H1 (cell line): ENCODE measurements around the gene OR5A1. TPM values are rescaled to one million over a fixed set of nuclear protein-coding genes. Genes with fewer than 3 reads are reported as not detected.

Source experiments
- CTCF ChIA-PET: fragments of 300-600 bp; sonication (Branson Sonifier 250); formaldehyde crosslinking; loops from one replicate; lab custom pipeline; 2021; ENCODE audit not compliant: partially characterized antibody; lab: Charles Lee
- POLR2A ChIA-PET: fragments of 300-600 bp; sonication (Branson Sonifier 250); formaldehyde crosslinking; loops from one replicate; lab custom pipeline; 2021; ENCODE audit warnings: inconsistent platforms; ENCODE audit not compliant: partially characterized antibody; lab: Charles Lee
- DNase-seq, 2 experiments: peaks; one replicate each; pipeline versions ENCODE4 v3.0.0 to v3.0.0-alpha.2; 2010 to 2022; ENCODE audit warnings: low spot score in 2 of 2, low read depth in 1 of 2, mixed read lengths in 1 of 2
- FAIRE-seq: peaks from 2 replicates; lab custom pipeline; 2011; peaks lifted over from hg19 to GRCh38; lab: Jason Lieb, UNC
- H2AFZ ChIP-seq: 2 replicates; pipeline ENCODE4 v1.8.1; 2012; ENCODE audit warnings: low read length, inconsistent platforms
- H2AK5ac ChIP-seq: 2 replicates; pipeline ENCODE4 v1.6.1; 2013; ENCODE audit warnings: low read depth, low read length
- H2BK120ac ChIP-seq: replicated peaks from 2 replicates; pipeline ENCODE3; 2013; ENCODE audit warnings: low read depth, low read length, inconsistent platforms
- H2BK12ac ChIP-seq: 2 replicates; pipeline ENCODE4 v1.6.1; 2013; ENCODE audit warnings: low read depth, low read length
- H2BK15ac ChIP-seq: 2 replicates; pipeline ENCODE4 v1.6.1; 2013; ENCODE audit warnings: low read length
- H2BK20ac ChIP-seq: 2 replicates; pipeline ENCODE4 v1.6.1; 2013; ENCODE audit warnings: low read length
- H2BK5ac ChIP-seq: 2 replicates; pipeline ENCODE4 v1.6.1; 2013; ENCODE audit warnings: low read depth, low read length
- H3K14ac ChIP-seq: 2 replicates; pipeline ENCODE4 v1.6.1; 2013; ENCODE audit warnings: inconsistent platforms; ENCODE audit not compliant: insufficient read length
- H3K18ac ChIP-seq: 2 replicates; pipeline ENCODE4 v1.6.1; 2013; ENCODE audit warnings: low read length; ENCODE audit errors: extremely low read depth
- H3K23ac ChIP-seq: 2 replicates; pipeline ENCODE4 v1.6.1; 2013; ENCODE audit warnings: inconsistent platforms; ENCODE audit not compliant: insufficient read length
- H3K23me2 ChIP-seq: 2 replicates; pipeline ENCODE4 v1.6.1; 2013; ENCODE audit warnings: low read depth, low read length
- H3K27ac ChIP-seq: 2 replicates; pipeline ENCODE4 v1.6.1; 2011; ENCODE audit warnings: low read depth, low read length, inconsistent platforms
- H3K27me3 ChIP-seq, 4 experiments: replicated peaks in 1 of 4; 1 replicate in 1 of 4; 2 replicates in 3 of 4; pipeline versions ENCODE4 v1.6.1 to v1.8.1; 2011 to 2013; ENCODE audit warnings: low read length in 3 of 4, mild to moderate bottlenecking in 3 of 4, inconsistent platforms in 2 of 4, mixed read lengths in 2 of 4, moderate library complexity in 1 of 4; ENCODE audit not compliant: control insufficient read depth in 3 of 4, insufficient read depth in 3 of 4; ENCODE audit errors: extremely low read depth in 1 of 4
- H3K36me3 ChIP-seq, 4 experiments: 2 replicates each; pipeline versions ENCODE4 v1.6.1 to v1.8.1; 2011 to 2013; ENCODE audit warnings: mild to moderate bottlenecking in 4 of 4, low read length in 3 of 4, moderate library complexity in 2 of 4, control low read depth in 1 of 4, inconsistent platforms in 1 of 4; ENCODE audit not compliant: insufficient read depth in 4 of 4, control insufficient read depth in 2 of 4
- H3K4ac ChIP-seq: replicated peaks from 2 replicates; pipeline ENCODE3; 2013; ENCODE audit warnings: low read length, low read depth, mixed read lengths, inconsistent platforms; ENCODE audit not compliant: insufficient read length
- H3K4me1 ChIP-seq, 4 experiments: replicated peaks in 1 of 4; 1 replicate in 1 of 4; 2 replicates in 3 of 4; pipeline versions ENCODE4 v1.6.1 to v1.8.1; 2011 to 2013; ENCODE audit warnings: low read length in 3 of 4, inconsistent platforms in 2 of 4, mixed read lengths in 1 of 4; ENCODE audit not compliant: insufficient read depth in 4 of 4, control insufficient read depth in 3 of 4
- H3K4me2 ChIP-seq, 2 experiments: 2 replicates each; pipeline versions ENCODE4 v1.6.1 to v1.8.1; 2011 to 2013; ENCODE audit warnings: low read depth in 2 of 2, low read length in 2 of 2, control low read depth in 1 of 2, inconsistent platforms in 1 of 2, mild to moderate bottlenecking in 1 of 2; ENCODE audit not compliant: insufficient read depth in 1 of 2
- H3K4me3 ChIP-seq, 4 experiments: fragments of 200-600, 300-600 bp in 1 of 4; sonication (generic), shearing (Covaris generic), sonication (Bioruptor Twin) in 1 of 4; 2 replicates each; pipeline versions ENCODE4 v1.5.1 to v1.8.1; 2011 to 2016; ENCODE audit warnings: low read length in 4 of 4, low read depth in 3 of 4, control low read depth in 2 of 4, inconsistent platforms in 2 of 4, mild to moderate bottlenecking in 2 of 4, mixed read lengths in 1 of 4, moderate library complexity in 1 of 4; ENCODE audit not compliant: insufficient read depth in 2 of 4; ENCODE audit errors: extremely low read depth in 1 of 4
- H3K56ac ChIP-seq: replicated peaks from 2 replicates; pipeline ENCODE3; 2013; ENCODE audit warnings: low read depth, mild to moderate bottlenecking, mixed read lengths, low read length, inconsistent platforms; ENCODE audit not compliant: insufficient read length
- H3K79me1 ChIP-seq: 2 replicates; pipeline ENCODE4 v1.6.1; 2013; ENCODE audit warnings: low read depth, low read length, control low read depth
- H3K79me2 ChIP-seq, 2 experiments: 2 replicates each; pipeline versions ENCODE4 v1.6.1 to v1.8.1; 2012 to 2013; ENCODE audit warnings: low read length in 2 of 2, mild to moderate bottlenecking in 2 of 2, inconsistent platforms in 1 of 2; ENCODE audit not compliant: insufficient read depth in 2 of 2, control insufficient read depth in 1 of 2
- H3K9ac ChIP-seq, 4 experiments: replicated peaks in 1 of 4; 1 replicate in 1 of 4; 2 replicates in 3 of 4; pipeline versions ENCODE4 v1.6.1 to v1.8.1; 2011 to 2013; ENCODE audit warnings: low read depth in 3 of 4, low read length in 3 of 4, control low read depth in 2 of 4, mild to moderate bottlenecking in 2 of 4, moderate library complexity in 2 of 4, inconsistent platforms in 1 of 4; ENCODE audit errors: extremely low read depth in 1 of 4
- H3K9me3 ChIP-seq, 2 experiments: 2 replicates each; pipeline versions ENCODE4 v1.6.1 to v1.8.1; 2012 to 2013; ENCODE audit warnings: mild to moderate bottlenecking in 2 of 2, moderate library complexity in 2 of 2, control low read depth in 1 of 2, inconsistent platforms in 1 of 2, low read depth in 1 of 2, low read length in 1 of 2, mixed read lengths in 1 of 2; ENCODE audit not compliant: insufficient read depth in 2 of 2
- H4K20me1 ChIP-seq, 2 experiments: replicated peaks in 1 of 2; 2 replicates each; pipeline versions ENCODE3 to v1.8.1; 2011 to 2013; ENCODE audit warnings: inconsistent platforms in 2 of 2, low read length in 2 of 2, mild to moderate bottlenecking in 1 of 2; ENCODE audit not compliant: insufficient read depth in 2 of 2, control insufficient read depth in 1 of 2
- H4K5ac ChIP-seq: 2 replicates; pipeline ENCODE4 v1.6.1; 2013; ENCODE audit warnings: low read length, low read depth, mixed read lengths, inconsistent platforms; ENCODE audit not compliant: insufficient read length
- H4K8ac ChIP-seq: 2 replicates; pipeline ENCODE4 v1.8.0; 2013; ENCODE audit warnings: mild to moderate bottlenecking, moderate library complexity, low read length, inconsistent platforms; ENCODE audit not compliant: insufficient read depth; ENCODE audit errors: extremely low read depth
- H4K91ac ChIP-seq: replicated peaks from 2 replicates; pipeline ENCODE3; 2013; ENCODE audit warnings: low read length, mixed read lengths, inconsistent platforms; ENCODE audit not compliant: insufficient read length
- CEBPB ChIP-seq: IDR thresholded peaks from 2 replicates; pipeline ENCODE4 v1.6.1; 2012; ENCODE audit warnings: low read depth, low read length
- RAD21 ChIP-seq, 2 experiments: IDR thresholded peaks in 1 of 2; conservative IDR thresholded peaks in 1 of 2; 2 replicates each; pipeline ENCODE4 v1.6.1; 2011; ENCODE audit warnings: low read depth in 2 of 2, low read length in 2 of 2, improper control_type of control experiment in 1 of 2, inconsistent platforms in 1 of 2, mild to moderate bottlenecking in 1 of 2, moderate library complexity in 1 of 2
- SP1 ChIP-seq: IDR thresholded peaks from 2 replicates; pipeline ENCODE4 v1.6.1; 2011; ENCODE audit warnings: low read depth, low read length
- WGBS, 2 experiments: shearing (Covaris generic) in 1 of 2; methylation state at CpG; one replicate each; pipeline versions ENCODE4 v1.1.6 to v1.1.7; 2013 to 2015; ENCODE audit warnings: low lambda C conversion rate in 2 of 2, mixed read lengths in 2 of 2, inconsistent platforms in 1 of 2, low coverage in 1 of 2, missing lambda C conversion rate in 1 of 2; ENCODE audit not compliant: insufficient replicate concordance in 2 of 2, insufficient coverage in 1 of 2, insufficient read length in 1 of 2; ENCODE audit errors: extremely low coverage in 1 of 2, missing lambda C conversion rate in 1 of 2; 5-methylcytosine and 5-hydroxymethylcytosine counted together
- polyA plus RNA-seq, 7 experiments: library from polyadenylated mRNA; depleted of rRNA in 3 of 7; stranded (reverse) in 5 of 7; unstranded in 2 of 7; fragments of >200 nt in 5 of 7; fragments of 200-250 nt in 2 of 7; gene quantifications; 1 replicate in 5 of 7; 2 replicates in 1 of 7; 4 replicates in 1 of 7; pipeline versions ENCODE4 v1.2.1 to v1.2.3, GENCODE V29; 2011 to 2013; ENCODE audit warnings: missing spikeins in 2 of 7, mixed read lengths in 2 of 7
- total RNA-seq: library from RNA; stranded (reverse); fragmentation: NEBNext Ultra II Directional; extraction: Animal tissue kit (Norgen Biotek cat#: 25700); gene quantifications from 2 replicates; pipeline ENCODE4 v1.2.1, GENCODE V29; 2021
- TF ChIP-seq, protein P1 (sequence below), 3 experiments: IDR thresholded peaks; 1 replicate in 2 of 3; 2 replicates in 1 of 3; pipeline versions ENCODE4 v1.5.1 to v1.6.1; 2011; ENCODE audit warnings: low read length in 3 of 3, mild to moderate bottlenecking in 3 of 3, inconsistent platforms in 2 of 3, low read depth in 1 of 3, moderate library complexity in 1 of 3; ENCODE audit not compliant: insufficient read depth in 1 of 3; ENCODE audit errors: control extremely low read depth in 1 of 3

The OR5A1 gene
- total and polyA plus RNA-seq, 2 of the 8 experiments (the other 6 are each of a cell fraction or from before 2014, with no cell fraction given) = not detected

DNA sequence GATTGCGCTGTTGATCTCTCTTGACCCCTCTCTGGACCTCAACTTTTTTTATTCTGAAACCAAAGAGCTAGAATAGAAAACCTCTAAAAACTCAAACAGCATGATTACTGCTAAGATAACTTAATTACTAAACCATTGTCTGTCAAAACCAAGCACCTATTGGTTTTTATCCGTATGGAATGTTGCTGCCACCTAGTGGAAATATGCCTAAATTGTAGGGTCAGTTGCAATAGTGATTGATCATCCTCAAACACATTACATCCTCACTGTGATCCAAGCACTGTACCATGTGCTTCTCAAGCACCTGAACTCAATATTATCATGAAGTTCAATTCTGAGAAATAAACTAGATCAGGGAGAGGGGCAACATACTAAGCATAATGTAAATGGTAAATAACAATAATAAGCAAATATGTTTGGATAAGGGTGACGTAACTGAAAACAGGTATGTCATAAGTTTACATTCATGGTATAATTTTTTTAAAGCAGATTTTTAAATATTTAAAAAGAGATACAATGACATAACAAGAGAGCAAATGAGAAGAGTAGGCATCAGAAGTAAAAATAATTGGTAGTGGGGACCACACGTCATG is 6.2 kb upstream of the OR5A1 start:
- H3K18ac ChIP-seq = no peak overlapping the region
- TF ChIP-seq SP1 (no peak), CEBPB (0 out of 2 replicates have a peak, but pooled peaks have one; percentile 6), RAD21 (IDR thresholded peaks at IDR 0.05 in 1 of 2, conservative IDR thresholded peaks at IDR 0.05 in 1 of 2; ENCODE audit: low read depth in 2 of 2, low read length in 2 of 2) (peak; percentile 92)
- TF ChIP-seq, protein P1, sequence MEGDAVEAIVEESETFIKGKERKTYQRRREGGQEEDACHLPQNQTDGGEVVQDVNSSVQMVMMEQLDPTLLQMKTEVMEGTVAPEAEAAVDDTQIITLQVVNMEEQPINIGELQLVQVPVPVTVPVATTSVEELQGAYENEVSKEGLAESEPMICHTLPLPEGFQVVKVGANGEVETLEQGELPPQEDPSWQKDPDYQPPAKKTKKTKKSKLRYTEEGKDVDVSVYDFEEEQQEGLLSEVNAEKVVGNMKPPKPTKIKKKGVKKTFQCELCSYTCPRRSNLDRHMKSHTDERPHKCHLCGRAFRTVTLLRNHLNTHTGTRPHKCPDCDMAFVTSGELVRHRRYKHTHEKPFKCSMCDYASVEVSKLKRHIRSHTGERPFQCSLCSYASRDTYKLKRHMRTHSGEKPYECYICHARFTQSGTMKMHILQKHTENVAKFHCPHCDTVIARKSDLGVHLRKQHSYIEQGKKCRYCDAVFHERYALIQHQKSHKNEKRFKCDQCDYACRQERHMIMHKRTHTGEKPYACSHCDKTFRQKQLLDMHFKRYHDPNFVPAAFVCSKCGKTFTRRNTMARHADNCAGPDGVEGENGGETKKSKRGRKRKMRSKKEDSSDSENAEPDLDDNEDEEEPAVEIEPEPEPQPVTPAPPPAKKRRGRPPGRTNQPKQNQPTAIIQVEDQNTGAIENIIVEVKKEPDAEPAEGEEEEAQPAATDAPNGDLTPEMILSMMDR (IDR thresholded peaks at IDR 0.05; ENCODE audit: control extremely low read depth in 1 of 3, insufficient read depth in 1 of 3, low read depth in 1 of 3, low read length in 3 of 3) = peak in 2 of 3 experiments; percentile 66 to 84; a peak in 2 of 4 replicates
- H2BK20ac ChIP-seq = no peak overlapping the region
- H3K36me3 ChIP-seq = no peaks in the 10 kb centered on the region
- no peaks in the 10 kb centered on the region for H3K79me2 ChIP-seq
- no peak overlapping the region for H3K27ac ChIP-seq
- no peaks in the 10 kb centered on the region for H3K79me1 ChIP-seq
- DNase-seq (peak in 1 of 2 experiments; percentile 48), FAIRE-seq (peak; percentile 98)
- H2AFZ ChIP-seq = no peak overlapping the region
- no peak overlapping the region for H2BK5ac ChIP-seq
- no peak overlapping the region for H3K56ac ChIP-seq
- 67% methylated on average over 4 of the region's 4 CpGs; no CpG with 5 or more reads in 1 of the 2 experiments for WGBS, 2 experiments
- no peaks in the 10 kb centered on the region for H4K20me1 ChIP-seq
- no peak overlapping the region for H3K14ac ChIP-seq
- H3K23me2 ChIP-seq = peaks cover 2% of the 10 kb centered on the region; the same call in 1 of the 2 replicates
- peaks cover 3 to 5% (median 4%) of the 10 kb centered on the region in 4 experiments; a peak in 6 of 7 replicates for H3K4me1 ChIP-seq
- H2BK120ac ChIP-seq = no peak overlapping the region
- no peaks in the 10 kb centered on the region for H3K27me3 ChIP-seq
- H4K5ac ChIP-seq = no peak overlapping the region
- no peak overlapping the region for H3K4me3 ChIP-seq
- H4K8ac ChIP-seq = no peak overlapping the region
- no peak overlapping the region for H2BK15ac ChIP-seq
- POLR2A ChIA-PET = no interaction called here
- H3K23ac ChIP-seq = no peak overlapping the region
- H3K4me2 ChIP-seq = no peak overlapping the region
- no peaks in the 10 kb centered on the region for H3K9me3 ChIP-seq
- H2AK5ac ChIP-seq = no peak overlapping the region
- no peak overlapping the region for H3K9ac ChIP-seq
- H3K4ac ChIP-seq = no peak overlapping the region
- CTCF ChIA-PET = interaction anchor here (0.6 to 7.4 kb wide), 31 partner anchors 10 to 647 kb away, joined by 3 to 74 read pairs (median 4); partner anchors contain the start of genes DTX4, MPEG1 and OR4D6
- no peak overlapping the region for H2BK12ac ChIP-seq
- H4K91ac ChIP-seq = no peak overlapping the region
